Gastrocnemius medialis (tissue), 4 donors: ENCODE data around the gene PHTF1.

Experiments
- POLR2A ChIP-seq, 2 donors: fragments of 450-650 bp; IDR thresholded peaks; one replicate each; pipeline ENCODE4 v1.6.1; 2017; ENCODE audit warnings: antibody characterized with exemption in 2 of 2, mild to moderate bottlenecking in 2 of 2, moderate library complexity in 2 of 2
- TF ChIP-seq, protein P1 (sequence below), 5 experiments: fragments of 450-650 bp in 3 of 5; fragments of 200-600 bp in 2 of 5; sonication (generic) in 2 of 5; IDR thresholded peaks in 4 of 5; conservative IDR thresholded peaks in 1 of 5; 1 replicate in 4 of 5; 2 replicates in 1 of 5; pipeline ENCODE4 v1.5.1; 2016 to 2019; ENCODE audit warnings: antibody characterized with exemption in 5 of 5, mild to moderate bottlenecking in 3 of 5, moderate library complexity in 3 of 5

DNA sequence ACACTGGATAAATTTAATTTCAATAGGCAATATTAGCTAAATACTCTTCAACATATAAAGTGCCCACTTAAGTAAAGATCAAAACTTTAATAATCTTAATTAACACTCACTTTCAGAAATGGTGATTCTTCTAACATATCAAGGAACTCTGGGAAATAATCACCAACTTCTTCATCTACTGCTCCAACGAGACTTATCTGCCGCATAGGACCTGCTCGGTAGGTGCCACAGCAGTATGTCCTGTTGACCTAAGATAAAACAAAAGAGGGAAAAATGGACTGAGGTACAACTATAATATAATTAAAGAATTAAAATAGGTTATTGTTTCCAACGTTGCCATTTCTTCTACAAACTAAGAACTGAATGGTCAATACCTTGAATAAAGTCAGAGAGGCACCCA lies 18.3 kb upstream of the PHTF1 start:
- TF ChIP-seq, protein P1, sequence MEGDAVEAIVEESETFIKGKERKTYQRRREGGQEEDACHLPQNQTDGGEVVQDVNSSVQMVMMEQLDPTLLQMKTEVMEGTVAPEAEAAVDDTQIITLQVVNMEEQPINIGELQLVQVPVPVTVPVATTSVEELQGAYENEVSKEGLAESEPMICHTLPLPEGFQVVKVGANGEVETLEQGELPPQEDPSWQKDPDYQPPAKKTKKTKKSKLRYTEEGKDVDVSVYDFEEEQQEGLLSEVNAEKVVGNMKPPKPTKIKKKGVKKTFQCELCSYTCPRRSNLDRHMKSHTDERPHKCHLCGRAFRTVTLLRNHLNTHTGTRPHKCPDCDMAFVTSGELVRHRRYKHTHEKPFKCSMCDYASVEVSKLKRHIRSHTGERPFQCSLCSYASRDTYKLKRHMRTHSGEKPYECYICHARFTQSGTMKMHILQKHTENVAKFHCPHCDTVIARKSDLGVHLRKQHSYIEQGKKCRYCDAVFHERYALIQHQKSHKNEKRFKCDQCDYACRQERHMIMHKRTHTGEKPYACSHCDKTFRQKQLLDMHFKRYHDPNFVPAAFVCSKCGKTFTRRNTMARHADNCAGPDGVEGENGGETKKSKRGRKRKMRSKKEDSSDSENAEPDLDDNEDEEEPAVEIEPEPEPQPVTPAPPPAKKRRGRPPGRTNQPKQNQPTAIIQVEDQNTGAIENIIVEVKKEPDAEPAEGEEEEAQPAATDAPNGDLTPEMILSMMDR (IDR thresholded peaks at IDR 0.05 in 4 of 5, conservative IDR thresholded peaks at IDR 0.05 in 1 of 5): no peak
- no peak for TF ChIP-seq POLR2A (IDR thresholded peaks at IDR 0.05)
